SK-N-MC (cell line): ENCODE data around the gene FAAP20.

Experiments
- EZH2 ChIP-seq: fragments of 200-600 bp; sonication (generic); IDR thresholded peaks from one replicate; pipeline ENCODE4 v1.6.1; 2017; ENCODE audit warnings: antibody characterized with exemption
- POLR2AphosphoS5 ChIP-seq: IDR thresholded peaks from 2 replicates; pipeline ENCODE4 v1.6.1; 2012; ENCODE audit warnings: mild to moderate bottlenecking, low read depth, low read length, borderline replicate concordance

- TF ChIP-seq EZH2 (no peak), POLR2AphosphoS5 (no peak)
Measured at GRCh38 chr1:2143814-2144500, 50.6 kb downstream of the FAAP20 start.
